ENCODE measurements around the gene SERINC5.

DNA sequence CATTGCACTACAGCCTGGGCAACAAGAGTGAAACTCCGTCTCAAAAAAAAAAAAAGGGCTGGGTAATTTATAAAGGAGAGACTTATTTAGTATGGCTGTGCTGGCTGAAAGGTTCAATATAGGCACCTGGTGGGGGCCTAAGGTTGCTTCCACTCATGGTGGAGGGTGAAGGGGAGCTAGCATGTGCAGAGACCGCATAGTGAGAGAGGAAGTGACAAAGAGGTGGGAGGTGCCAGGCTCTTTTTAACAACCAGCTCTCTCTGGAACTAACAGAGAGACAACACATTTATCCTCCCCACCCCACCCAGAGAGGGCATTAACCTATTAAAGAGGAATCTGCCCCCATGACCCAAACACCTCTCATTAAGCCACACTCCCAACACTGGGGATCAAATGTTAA is 28.9 kb upstream of the SERINC5 start:
- no peak for TF ChIP-seq CTCF (conservative IDR thresholded peaks at IDR 0.05; ENCODE audit: low read depth, low read length)
- TF ChIP-seq EZH2phosphoT487 (IDR thresholded peaks at IDR 0.05; ENCODE audit: borderline replicate concordance, low read length) = no peak
